ENCODE results near the gene GCGR. TPM values are rescaled to one million over a fixed set of nuclear protein-coding genes. Genes with fewer than 3 reads are reported as not detected.

The GCGR gene
- total RNA-seq, 1 experiment from 2014 or later: 1.6 TPM

- H3K4me1 ChIP-seq (ENCODE audit: control insufficient read depth, insufficient read depth, low read length): peaks cover 4% of the 10 kb centered on the region
- DNase-seq (ENCODE audit: low read depth, low spot score) (no peak), ATAC-seq (peak; percentile 37)
- H3K27me3 ChIP-seq (ENCODE audit: control insufficient read depth, insufficient read depth, low read length): no peaks in the 10 kb centered on the region
- intact Hi-C loops (cut with micrococcal nuclease; ENCODE audit: unreplicated experiment): no loop called here
- no peak overlapping the region for H3K27ac ChIP-seq (ENCODE audit: low read length)
- POLR2A ChIA-PET: no interaction called here
- H3K4me3 ChIP-seq (ENCODE audit: low read depth in 2 of 2, low read length in 2 of 2): no peak overlapping the region
- in situ Hi-C loops (cut with HindIII; ENCODE audit: low pct_unique_long_range_greater_than_20kb, low sequenced_read_pairs): no loop called here
- H3K36me3 ChIP-seq (ENCODE audit: control insufficient read depth, insufficient read depth, low read length): no peaks in the 10 kb centered on the region
- CTCF ChIA-PET: no interaction called here
- TF ChIP-seq TCF7L2 (IDR thresholded peaks at IDR 0.05; ENCODE audit: low read depth, low read length): no peak
- no peak for TF ChIP-seq CTCF (IDR thresholded peaks at IDR 0.05)
- no peak for TF ChIP-seq REST (IDR thresholded peaks at IDR 0.05; ENCODE audit: insufficient read depth in 1 of 2, low read depth in 2 of 2, low read length in 1 of 2)
- no peak for TF ChIP-seq POLR2AphosphoS5 (IDR thresholded peaks at IDR 0.05; ENCODE audit: low read depth, low read length)
- no peak for TF ChIP-seq SIN3A (IDR thresholded peaks at IDR 0.05; ENCODE audit: borderline replicate concordance, insufficient read depth, low read depth, low read length)
- BruUV-seq (replicated peaks): no TSS peak
- H3K9me3 ChIP-seq (ENCODE audit: control insufficient read depth, insufficient read depth, low read depth, low read length): no peaks in the 10 kb centered on the region
Measured at GRCh38 chr17:81814748-81815645, 11.0 kb downstream of the GCGR start.

- intact Hi-C loops (cut with micrococcal nuclease; ENCODE audit: unreplicated experiment) (no loop called here), in situ Hi-C loops (cut with HindIII; ENCODE audit: low pct_unique_long_range_greater_than_20kb, low sequenced_read_pairs) (no loop called here)
- ATAC-seq: peak; percentile 17
- CTCF ChIA-PET: no interaction called here
- no peaks in the 10 kb centered on the region for H3K9me3 ChIP-seq (ENCODE audit: control insufficient read depth, insufficient read depth, low read depth, low read length)
- no peaks in the 10 kb centered on the region for H3K36me3 ChIP-seq (ENCODE audit: control insufficient read depth, insufficient read depth, low read length)
- no peak overlapping the region for H3K27ac ChIP-seq (ENCODE audit: low read length)
- POLR2A ChIA-PET: interaction anchor here (0.7 kb wide), 1 partner anchor 79 kb away, joined by 3 read pairs; no protein-coding TSS in a partner anchor
- no peak for DNase-seq (ENCODE audit: low read depth, low spot score)
- H3K4me3 ChIP-seq (ENCODE audit: low read depth in 2 of 2, low read length in 2 of 2): no peak overlapping the region
- no TSS peak for BruUV-seq (replicated peaks)
- peaks cover 4% of the 10 kb centered on the region for H3K4me1 ChIP-seq (ENCODE audit: control insufficient read depth, insufficient read depth, low read length)
- no peaks in the 10 kb centered on the region for H3K27me3 ChIP-seq (ENCODE audit: control insufficient read depth, insufficient read depth, low read length)
- no peak for TF ChIP-seq TCF7L2 (IDR thresholded peaks at IDR 0.05; ENCODE audit: low read depth, low read length)
- no peak for TF ChIP-seq SIN3A (IDR thresholded peaks at IDR 0.05; ENCODE audit: borderline replicate concordance, insufficient read depth, low read depth, low read length)
- no peak for TF ChIP-seq REST (IDR thresholded peaks at IDR 0.05; ENCODE audit: insufficient read depth in 1 of 2, low read depth in 2 of 2, low read length in 1 of 2)
- no peak for TF ChIP-seq CTCF (IDR thresholded peaks at IDR 0.05)
- no peak for TF ChIP-seq POLR2AphosphoS5 (IDR thresholded peaks at IDR 0.05; ENCODE audit: low read depth, low read length)
Measured at GRCh38 chr17:81815646-81815986, 11.7 kb downstream of the GCGR start.

Data from Panc1 (cell line).